ENCODE results near the gene NAA16.

Gene NAA16

DNA sequence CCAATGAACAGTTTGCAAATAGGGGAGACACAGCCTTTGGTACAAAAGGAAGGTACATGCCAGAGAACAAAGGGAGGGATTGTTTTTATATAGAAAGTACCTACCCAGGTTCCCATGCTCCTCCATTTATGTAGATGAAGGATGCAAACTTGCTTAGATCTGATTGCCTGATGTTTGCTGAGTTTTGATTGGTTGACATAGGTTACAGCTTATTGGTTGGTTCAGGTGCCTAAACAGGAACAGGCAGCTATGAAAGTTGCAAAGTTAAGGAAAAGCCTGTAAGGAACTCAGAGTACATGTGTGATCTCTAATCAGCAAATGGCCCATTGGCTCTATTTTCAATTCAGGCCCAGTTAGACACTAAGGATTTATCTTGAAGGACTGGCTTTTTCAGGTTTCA, 6.5 kb upstream of the NAA16 start:
- DNase-seq (ENCODE audit: low read depth in 2 of 2): no peak

DNA sequence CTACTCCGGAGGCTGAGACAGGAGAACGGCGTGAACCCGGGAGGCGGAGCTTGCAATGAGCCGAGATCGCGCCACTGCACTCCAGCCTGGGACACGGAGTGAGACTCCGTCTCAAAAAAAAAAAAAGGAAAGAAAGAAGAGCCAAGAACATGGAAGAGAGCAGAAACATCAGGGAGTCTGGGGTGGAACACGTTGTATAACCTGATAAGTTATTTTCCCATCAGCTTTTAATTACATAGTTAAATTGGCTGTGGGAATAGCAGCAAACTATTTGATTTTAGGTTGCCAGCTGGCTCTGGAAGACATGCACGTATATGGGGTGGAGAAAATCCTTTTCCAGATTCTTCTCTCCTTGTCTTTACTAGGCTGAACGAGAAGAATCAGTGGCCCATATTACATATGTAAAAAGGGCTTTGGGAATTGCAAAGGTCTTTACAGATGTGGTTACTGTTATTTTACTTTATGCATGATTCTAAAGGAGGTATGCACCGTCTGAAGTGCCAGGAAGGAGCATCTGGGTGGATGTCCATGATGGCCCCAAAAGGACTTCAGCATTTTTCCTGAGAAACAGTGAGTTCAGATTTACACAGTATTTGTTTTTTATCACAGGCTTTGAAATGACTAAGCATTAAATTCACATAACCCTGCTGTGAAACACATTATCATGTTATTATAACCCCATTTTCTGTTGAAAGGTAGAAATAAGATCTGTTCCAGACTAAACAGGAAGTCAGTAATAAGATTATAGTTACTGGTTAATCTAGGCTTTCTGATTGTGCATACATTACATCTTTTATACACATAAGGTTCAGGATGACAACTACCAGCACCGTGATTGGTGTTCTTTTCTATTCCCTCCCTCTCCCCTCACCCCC, 4.6 kb upstream of the NAA16 start:
- no peak for DNase-seq (ENCODE audit: low read depth in 2 of 2)

DNA sequence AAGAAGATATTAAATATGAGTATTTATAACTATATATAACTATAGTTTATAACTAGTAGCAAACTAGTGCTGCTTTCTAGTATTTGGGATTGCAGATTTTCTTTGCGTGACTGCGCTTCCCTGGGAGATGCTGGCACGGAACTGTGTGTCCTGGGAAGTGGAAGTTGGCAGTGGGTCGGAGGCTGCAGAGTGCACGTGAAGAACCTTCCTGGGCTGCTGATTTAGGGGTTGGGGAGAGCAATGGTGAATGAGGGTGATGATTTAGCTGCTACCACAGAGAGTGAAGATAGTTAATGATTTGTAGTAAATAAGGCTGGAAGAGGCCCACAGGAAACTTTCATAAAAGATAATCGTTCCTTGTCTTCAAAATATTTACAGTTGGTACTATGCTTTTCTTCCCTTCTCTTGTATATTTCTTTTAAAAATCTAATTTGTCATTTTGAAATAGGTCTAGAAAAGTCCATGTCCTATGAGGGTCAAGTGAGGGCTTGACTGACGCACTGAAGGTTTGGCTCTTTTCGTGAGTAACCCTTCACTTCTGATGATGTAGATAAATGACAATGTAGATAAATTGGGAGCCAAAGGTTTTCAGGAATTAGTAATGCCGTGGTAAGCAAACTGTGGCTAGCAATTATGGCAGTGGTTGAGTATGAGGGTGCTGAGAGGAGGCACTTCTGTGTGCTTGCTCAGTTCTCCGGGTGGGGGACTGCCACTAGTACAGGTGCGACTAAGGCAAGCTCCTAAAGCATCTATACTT, 3.0 kb upstream of the NAA16 start:
- no peak for DNase-seq (ENCODE audit: low read depth in 2 of 2)

DNA sequence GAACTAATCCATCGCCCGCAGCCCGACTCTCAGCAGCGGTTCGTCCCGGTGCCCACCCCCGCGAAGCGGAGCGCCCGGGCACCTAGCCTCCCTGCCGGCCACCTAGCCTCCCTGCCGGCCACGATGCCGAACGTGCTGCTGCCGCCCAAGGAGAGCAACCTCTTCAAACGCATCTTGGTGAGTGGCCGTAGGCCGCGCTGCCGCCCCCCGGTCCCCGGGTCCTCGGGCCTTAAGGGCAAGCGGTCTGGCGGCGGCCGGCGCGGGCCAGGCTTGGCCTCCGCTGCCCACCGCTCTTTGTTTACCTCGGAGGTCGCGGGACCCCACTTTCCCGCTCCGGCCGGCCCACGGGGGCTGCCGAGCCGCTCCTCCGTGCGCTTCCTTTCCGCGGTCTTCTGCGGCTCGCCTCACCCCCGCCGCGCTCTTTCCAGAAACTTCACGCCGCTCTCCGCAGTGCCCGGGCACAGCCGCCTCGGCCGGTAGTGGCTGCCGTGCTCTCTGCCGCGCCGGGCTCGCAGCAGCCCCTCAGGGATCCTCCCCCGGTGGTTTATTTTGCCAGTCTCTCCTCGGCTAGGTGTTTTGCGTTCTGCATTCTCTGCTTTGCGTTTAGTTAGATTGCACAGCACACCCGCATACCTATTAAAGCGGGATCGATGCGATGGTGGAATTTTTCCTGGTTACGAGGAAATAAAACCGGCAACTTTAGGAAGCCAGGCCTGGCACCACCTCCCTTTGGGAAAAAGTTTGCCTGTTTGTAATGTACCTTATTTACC, 524 bp downstream of the NAA16 start:
- DNase-seq (ENCODE audit: low read depth in 2 of 2): peak; percentile 14 to 25

DNA sequence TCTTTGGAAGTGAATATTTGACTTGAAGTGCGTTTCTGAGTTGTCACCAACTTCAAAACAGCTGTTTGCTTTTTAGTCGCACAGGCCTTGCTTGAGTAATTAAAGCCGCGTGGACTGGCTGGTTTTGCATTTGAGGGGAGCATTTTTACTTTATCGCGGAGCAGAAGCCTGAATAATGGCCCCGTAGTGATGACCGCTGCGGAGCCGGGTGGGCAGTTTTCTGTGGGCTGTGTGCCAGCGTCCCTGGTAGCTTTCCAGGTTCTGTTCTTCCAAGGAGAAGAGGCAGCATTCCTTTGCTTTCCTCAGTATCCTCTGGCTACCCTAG, 1.1 kb downstream of the NAA16 start:
- DNase-seq (ENCODE audit: low read depth in 2 of 2): no peak

DNA sequence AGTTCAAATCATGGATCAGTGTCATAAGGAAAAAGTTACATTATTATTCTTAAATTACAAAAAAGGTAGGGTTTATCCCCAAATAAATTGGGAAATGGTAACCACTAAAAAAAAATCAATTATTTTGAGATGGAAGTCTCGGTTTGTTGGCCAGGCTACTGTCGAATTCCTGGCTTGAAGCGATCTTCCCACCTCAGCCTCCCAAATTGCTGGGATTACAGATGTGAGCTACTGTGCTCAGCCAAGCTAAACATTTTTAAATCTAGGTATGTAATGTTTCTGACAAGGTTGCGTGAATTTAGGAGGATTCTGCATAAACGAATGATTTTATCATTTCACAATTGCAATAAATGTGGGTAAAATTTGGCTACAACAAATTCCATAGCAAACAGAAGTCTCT, 2.0 kb downstream of the NAA16 start:
- no peak for DNase-seq (ENCODE audit: low read depth in 2 of 2)

DNA sequence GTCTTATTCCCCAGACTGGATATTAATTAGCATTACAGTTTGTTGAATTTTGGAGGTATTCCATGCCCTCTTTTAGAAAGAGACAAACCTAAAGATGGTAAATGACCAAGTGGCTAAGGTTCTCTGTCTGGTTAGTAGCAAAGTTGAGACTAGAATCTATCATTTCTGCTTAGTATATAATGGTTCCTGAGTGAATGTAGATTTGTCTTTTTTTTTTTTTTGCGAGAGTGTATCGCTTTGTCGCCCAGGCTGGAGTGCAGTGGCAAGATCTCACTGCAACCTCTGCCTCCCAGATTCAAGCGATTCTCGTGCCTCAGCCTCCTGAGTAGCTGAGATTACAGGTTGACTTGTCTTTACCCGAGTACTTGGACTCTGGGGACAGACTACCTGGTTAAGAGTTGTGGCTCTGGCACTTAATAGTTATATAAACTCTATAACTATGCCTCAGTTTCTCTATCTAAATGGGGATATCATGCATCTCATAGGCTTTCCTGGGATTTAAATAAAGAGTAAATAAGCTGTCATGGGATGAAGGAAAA, 2.7 kb downstream of the NAA16 start:
- DNase-seq (ENCODE audit: low read depth in 2 of 2): no peak

DNA sequence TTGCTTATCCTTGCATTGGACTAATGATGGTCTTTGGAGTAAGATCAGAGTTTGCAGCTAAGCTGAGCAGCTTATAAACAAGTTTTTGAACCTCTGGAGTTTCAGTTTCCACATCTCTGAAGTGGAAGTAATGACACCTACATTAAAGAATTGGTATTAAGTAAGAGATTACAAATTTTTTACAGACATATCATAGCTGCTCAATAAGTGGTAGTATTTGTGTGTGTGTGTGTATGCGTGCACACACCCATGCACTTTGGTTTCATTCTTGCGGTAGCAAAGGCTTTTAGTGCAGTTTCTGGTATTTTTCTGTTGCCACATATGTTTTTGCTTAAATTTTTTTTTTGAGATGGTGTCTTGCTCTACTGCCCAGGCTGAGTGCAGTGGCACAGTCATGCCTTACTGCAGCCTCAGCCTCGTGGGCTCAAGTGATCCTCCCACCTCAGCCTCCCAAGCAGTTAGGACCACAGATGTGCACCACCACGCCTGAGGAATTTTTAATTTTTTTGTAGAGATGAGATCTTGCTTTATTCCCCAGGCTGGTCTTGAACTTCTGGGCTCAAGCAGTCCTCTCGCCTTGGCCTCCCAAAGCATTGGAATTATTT, 4.5 kb downstream of the NAA16 start:
- DNase-seq (ENCODE audit: low read depth in 2 of 2): no peak

DNA sequence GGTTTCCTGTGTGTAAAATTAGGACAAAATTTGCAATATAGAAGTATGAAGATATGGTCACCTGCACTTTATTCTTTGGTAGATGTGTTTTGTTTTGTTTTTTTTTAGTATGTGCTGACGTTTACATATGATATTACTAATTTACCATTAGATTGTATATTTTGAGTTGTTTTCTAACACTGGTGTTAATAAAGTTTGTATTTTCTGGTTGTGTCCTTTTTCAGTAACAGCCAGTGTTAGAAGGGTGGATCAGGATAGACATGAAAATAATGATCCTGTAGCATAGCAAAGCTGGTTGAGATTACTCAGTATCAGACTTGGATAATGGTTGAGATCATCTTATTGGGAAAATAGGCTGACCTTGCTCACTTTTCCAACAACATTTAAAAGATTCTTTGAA, 6.2 kb downstream of the NAA16 start:
- no peak for DNase-seq (ENCODE audit: low read depth in 2 of 2)

DNA sequence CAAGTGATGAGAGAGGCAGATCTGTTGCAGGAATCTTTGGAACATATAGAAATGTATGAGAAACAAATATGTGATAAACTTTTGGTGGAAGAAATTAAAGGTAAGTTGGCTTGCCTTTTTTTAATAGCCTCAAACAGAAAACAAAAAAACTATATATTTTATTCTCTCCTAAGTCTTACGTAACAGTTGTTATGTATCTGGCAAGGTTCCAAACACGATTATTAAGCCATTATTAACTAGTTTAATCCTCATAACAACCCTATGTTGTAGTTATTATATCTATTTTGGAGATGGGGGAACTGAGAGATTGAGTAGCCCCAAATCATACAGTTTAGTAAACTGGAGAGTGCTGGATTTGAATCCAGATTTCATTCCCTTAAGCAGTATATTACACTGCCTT, 14.7 kb downstream of the NAA16 start:
- no peak for DNase-seq (ENCODE audit: low read depth in 2 of 2)

DNA sequence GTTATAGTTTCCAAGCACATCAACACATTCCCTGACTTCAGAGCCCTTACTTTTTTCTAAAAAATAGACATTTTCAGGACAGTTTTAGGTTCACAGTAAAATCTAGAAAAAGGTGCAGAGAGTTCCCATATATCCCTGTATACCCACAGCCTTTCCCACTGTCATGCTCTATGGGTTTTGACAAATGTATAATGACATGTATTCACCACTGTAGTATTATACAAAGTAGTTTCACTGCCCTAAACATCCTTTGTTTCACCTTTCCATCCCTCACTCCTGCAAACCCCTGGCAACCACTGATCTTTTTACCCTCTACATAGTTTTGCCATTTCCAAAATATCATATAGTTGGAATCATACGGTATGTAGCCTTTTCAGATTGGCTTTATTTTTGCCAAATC, 15.6 kb downstream of the NAA16 start:
- DNase-seq (ENCODE audit: low read depth in 2 of 2): no peak

DNA sequence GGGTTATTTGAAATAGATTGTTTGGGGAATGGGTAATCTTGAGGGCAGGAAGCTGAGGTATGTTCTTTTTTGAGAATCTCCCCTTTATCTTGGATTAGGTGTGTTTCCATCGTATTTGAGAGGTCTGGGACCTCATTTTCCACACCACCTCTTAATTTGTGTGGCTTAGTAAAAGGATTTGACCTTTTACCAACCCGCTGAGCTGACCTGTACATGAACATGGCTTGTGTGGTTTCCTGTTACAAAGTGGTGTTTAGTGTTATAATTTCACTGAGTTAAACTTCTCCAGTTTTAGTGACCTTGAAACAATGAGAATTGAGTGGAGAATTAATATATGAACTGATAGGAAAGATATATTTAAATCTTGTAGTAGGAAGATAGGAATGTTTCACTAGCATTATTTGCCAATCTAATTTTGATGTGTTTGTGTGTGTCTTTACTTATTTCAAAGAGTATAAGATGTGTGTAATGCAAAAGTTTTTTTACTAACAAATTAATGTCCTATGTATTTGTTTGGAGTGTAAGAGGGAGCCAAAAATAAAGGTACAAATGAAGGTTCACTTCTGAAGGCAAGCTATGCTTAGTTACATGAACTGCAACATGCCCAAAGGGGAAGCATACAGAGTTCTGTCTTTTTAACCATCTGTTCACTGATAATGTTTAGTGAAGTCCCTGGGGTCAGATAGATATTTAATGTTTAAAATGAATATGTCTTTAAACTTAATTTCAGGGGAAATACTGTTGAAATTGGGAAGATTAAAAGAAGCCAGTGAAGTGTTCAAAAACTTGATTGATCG, 17.1 kb downstream of the NAA16 start:
- no peak for DNase-seq (ENCODE audit: low read depth in 2 of 2)

DNA sequence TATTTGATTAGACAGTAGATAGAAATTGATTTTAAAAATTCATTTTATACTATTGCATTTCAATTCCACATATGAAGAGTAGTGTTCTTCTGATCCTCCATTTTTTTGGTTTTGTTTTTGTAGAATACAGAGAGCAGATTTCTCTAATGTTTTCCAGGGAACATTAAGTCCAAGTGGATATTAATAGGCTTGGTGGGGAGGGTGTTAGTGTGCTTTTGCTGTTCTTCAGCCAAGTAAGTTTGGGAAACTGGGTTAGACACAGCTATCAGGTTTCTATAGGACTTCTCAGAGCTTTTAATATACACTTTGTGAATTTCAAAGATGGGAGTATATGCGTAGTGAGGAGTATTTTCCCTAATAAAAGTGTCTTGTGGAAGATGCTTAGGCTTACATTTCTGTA, 21.8 kb downstream of the NAA16 start:
- DNase-seq (ENCODE audit: low read depth in 2 of 2): no peak

DNA sequence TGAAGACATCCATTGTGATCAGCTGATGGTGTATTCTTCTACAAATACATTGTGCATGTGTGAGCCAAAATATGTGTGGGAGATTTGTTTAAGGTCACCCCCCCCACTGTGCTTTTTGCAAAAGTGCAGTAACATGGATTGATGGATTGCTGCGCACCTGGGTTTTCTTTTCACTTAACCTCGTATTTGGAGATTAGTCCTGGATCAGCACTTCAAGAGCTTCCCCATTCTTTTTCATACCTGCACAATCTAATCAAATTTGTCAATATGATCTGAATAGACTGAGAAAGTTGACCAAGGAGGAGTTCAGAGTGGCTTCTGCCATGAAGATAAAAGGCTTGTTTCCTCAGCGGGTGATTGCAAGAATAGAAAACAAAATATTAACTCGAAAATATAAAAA, 23.7 kb downstream of the NAA16 start:
- DNase-seq (ENCODE audit: low read depth in 2 of 2): no peak

DNA sequence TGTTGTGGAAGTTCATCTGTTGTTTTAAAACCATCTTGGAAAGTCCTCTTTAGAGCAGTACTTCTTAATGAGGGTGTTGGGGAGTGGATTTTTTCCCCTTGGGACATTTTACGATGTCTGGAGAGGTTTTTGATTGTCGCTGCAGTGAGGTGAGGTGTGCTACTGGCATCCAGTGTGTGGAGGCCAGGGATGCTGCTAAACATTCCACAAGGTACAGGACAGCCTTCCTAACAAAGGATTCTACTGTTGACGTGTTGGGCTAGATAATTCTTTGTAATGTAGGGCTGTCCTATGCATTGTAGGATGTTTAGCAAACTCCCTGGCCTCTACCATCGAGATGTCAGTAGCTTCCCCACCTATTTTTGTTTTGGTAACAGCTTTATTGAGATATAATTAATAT, 33.3 kb downstream of the NAA16 start:
- DNase-seq (ENCODE audit: low read depth in 2 of 2): no peak

DNA sequence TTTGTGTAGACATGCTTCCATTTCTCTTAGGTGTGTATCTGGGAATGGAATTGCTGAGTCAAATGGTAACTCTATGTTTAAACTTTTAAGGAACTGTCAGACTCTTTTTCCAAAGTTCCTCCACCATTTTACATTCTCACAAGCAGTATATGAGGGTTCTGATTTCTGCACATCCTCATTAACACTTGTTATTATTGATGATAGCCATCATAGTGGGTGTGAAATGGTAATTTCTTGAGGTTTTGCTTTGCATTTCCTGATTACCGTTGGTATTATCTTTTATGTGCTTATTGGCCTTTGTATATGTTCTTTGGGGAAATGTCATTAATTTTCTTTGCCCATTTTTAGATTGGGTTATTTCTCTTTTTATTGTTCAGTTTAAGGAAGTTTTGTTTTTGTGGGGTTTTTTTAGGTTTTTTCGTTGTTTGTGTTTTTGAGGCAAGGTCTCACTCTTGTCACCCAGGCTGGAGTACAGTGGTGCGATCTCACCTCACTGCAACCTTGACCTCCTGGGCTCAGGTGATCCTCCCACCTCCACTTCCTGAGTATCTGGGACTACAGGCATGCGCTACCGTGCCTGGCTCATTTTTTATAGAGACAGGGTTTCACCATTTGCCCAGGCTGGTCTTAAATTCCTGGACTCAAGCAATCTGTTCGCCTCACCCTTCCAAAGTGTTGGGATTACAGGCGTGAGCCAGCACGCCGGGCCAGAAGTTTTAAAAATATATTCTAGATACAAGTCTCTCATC, 34.3 kb downstream of the NAA16 start:
- no peak for DNase-seq (ENCODE audit: low read depth in 2 of 2)

DNA sequence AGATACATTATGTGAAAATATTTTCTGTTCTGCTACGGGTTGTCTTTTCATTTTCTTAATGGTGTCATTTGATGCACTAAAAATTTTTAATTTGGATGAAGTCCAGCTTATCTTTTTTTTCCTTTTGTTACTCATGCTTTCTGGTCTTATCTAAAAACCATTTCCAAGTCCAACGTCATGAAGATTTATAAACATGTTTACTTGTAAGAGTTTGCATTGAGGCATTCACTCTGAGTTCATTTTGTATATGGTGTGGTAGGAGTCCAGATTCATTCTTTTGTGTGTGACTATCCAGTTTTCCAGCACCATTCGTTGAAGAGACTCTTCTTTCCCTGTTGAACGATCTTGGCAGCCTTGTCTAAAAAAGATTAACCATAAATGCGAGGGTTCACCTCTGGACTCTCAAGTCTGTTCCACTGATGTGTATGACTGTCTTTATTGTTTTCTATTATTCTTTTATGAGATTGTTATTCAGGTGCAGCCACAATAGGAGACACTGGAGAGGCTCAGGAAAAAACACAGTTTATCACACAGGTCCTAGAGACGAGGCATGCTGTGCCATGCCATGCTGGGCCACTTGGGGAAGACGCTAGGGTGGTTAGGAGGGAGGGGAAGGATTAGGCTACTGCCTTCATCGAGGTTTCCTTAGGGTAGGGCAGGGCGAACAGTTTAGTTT, 35.0 kb downstream of the NAA16 start:
- DNase-seq (ENCODE audit: low read depth in 2 of 2): no peak

DNA sequence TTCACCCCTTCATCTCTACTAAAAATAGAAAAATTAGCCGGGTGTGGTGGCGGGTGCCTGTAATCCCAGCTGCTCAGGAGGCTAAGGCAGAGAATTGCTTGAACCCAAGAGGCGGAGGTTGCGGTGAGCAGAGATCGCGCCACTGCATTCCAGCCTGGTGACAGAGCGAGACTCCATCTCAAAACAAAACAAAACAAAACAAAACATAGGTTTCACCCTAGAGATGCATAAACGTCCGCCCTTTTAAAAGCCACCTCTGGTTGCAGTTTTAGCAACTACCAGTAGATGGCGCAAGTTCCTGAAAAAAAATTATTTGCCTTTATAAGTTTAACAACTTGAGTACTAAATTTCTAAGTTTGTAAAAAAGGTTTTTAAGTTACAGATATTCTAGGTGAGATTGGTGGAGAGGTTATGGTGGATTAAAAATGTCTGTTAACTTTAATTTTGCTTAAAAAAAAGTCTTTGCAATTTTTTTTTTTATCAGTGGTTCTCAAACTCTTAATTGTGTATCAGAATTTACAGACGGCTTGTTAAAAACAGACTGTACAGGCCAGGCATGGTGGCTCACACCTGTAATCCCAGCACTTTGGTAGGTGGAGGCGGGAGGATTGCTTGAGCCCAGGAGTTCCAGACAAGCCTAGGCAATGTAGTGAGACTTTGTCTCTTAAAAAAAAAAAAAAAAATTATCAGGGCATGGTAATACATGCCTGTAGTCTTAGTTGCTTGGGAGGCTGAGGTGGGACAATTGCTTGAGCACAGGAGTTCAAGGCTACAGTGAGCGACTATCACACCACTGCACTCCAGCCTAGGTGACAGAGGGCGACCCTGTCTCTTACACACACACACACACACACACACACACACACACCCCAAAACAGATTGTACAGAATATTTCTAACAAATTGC, 42.1 kb downstream of the NAA16 start:
- peak in 1 of 2 donors; percentile 22 for DNase-seq (ENCODE audit: low read depth in 2 of 2)

DNA sequence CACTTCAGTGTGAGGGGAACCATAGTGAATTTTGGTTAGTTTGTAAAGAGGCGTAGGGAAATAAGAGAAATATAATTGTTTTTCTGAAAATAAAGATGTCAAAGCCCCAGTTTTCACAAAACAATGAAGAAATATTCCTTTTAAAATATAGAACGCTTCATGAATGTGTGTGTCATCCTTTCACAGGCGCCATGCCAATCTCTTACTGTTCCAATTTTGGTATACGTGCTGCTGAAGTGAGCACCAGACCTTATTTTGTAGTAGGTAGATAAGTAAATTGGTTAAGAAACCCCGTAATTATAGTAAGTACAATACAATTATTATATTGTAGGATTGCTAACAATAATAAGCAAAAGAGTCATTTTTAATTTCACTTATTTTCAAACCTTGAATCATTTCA, 43.3 kb downstream of the NAA16 start:
- DNase-seq (ENCODE audit: low read depth in 2 of 2): no peak
